PFSK-1 (cell line): ENCODE measurements around the gene SPX.

Source experiments
- POLR2AphosphoS5 ChIP-seq: IDR thresholded peaks from 2 replicates; pipeline ENCODE4 v1.6.1; 2012; ENCODE audit warnings: low read depth, mild to moderate bottlenecking, control low read depth, low read length, moderate library complexity
- REST ChIP-seq, 2 experiments: IDR thresholded peaks; 2 replicates each; pipeline versions ENCODE4 v1.6.1 to v1.8.0; 2011 to 2012; ENCODE audit warnings: low read depth in 2 of 2, low read length in 2 of 2, control low read depth in 1 of 2, inconsistent platforms in 1 of 2, mild to moderate bottlenecking in 1 of 2, moderate library complexity in 1 of 2; ENCODE audit not compliant: insufficient read depth in 1 of 2
- SIN3A ChIP-seq: IDR thresholded peaks from 2 replicates; pipeline ENCODE4 v1.6.1; 2012; ENCODE audit warnings: mild to moderate bottlenecking, low read length, moderate library complexity, borderline replicate concordance; ENCODE audit not compliant: insufficient read depth
- TAF1 ChIP-seq: IDR thresholded peaks from 2 replicates; pipeline ENCODE4 v1.6.1; 2012; ENCODE audit warnings: low read length, control low read depth, borderline replicate concordance; ENCODE audit not compliant: insufficient read depth

GRCh38 chr12:21527451-21528180 lies 1.5 kb downstream of the SPX start:
- TF ChIP-seq TAF1 (no peak), POLR2AphosphoS5 (no peak), REST (IDR thresholded peaks at IDR 0.05; ENCODE audit: insufficient read depth in 1 of 2, low read depth in 2 of 2, low read length in 2 of 2) (no peak), SIN3A (no peak)
